Ishikawa (cell line): ENCODE data around the gene POGZ.

Experiments used
- CEBPB ChIP-seq: IDR thresholded peaks from 2 replicates; pipeline ENCODE4 v1.6.1; 2012
- CREB1 ChIP-seq: IDR thresholded peaks from 2 replicates; pipeline ENCODE4 v1.6.1; 2012; ENCODE audit warnings: low read depth
- EGR1 ChIP-seq: IDR thresholded peaks from 2 replicates; pipeline ENCODE4 v1.6.1; 2012
- EP300 ChIP-seq: IDR thresholded peaks from 2 replicates; pipeline ENCODE4 v1.6.1; 2012; ENCODE audit warnings: borderline replicate concordance
- FOXM1 ChIP-seq: IDR thresholded peaks from 2 replicates; pipeline ENCODE4 v1.6.1; 2012; ENCODE audit warnings: low read depth, borderline replicate concordance
- MAX ChIP-seq: IDR thresholded peaks from 2 replicates; pipeline ENCODE4 v1.6.1; 2012
- NFIC ChIP-seq: IDR thresholded peaks from 2 replicates; pipeline ENCODE4 v1.6.1; 2012
- RAD21 ChIP-seq: IDR thresholded peaks from 2 replicates; pipeline ENCODE4 v1.6.1; 2012; ENCODE audit warnings: low read depth
- REST ChIP-seq: IDR thresholded peaks from 2 replicates; pipeline ENCODE4 v1.6.1; 2012; ENCODE audit warnings: low read depth, mild to moderate bottlenecking
- TAF1 ChIP-seq: IDR thresholded peaks from 2 replicates; pipeline ENCODE4 v1.6.1; 2012; ENCODE audit warnings: low read depth, mild to moderate bottlenecking
- TCF12 ChIP-seq: IDR thresholded peaks from 2 replicates; pipeline ENCODE4 v1.6.1; 2012; ENCODE audit warnings: low read depth
- TEAD4 ChIP-seq: IDR thresholded peaks from 2 replicates; pipeline ENCODE4 v1.6.1; 2012
- YY1 ChIP-seq: IDR thresholded peaks from 2 replicates; pipeline ENCODE4 v1.6.1; 2012; ENCODE audit warnings: low read depth
- ZBTB7A ChIP-seq: IDR thresholded peaks from 2 replicates; pipeline ENCODE4 v1.6.1; 2012; ENCODE audit warnings: low read depth
- TF ChIP-seq, protein P1 (sequence below): IDR thresholded peaks from 2 replicates; pipeline ENCODE4 v1.6.1; 2012

The POGZ gene

DNA sequence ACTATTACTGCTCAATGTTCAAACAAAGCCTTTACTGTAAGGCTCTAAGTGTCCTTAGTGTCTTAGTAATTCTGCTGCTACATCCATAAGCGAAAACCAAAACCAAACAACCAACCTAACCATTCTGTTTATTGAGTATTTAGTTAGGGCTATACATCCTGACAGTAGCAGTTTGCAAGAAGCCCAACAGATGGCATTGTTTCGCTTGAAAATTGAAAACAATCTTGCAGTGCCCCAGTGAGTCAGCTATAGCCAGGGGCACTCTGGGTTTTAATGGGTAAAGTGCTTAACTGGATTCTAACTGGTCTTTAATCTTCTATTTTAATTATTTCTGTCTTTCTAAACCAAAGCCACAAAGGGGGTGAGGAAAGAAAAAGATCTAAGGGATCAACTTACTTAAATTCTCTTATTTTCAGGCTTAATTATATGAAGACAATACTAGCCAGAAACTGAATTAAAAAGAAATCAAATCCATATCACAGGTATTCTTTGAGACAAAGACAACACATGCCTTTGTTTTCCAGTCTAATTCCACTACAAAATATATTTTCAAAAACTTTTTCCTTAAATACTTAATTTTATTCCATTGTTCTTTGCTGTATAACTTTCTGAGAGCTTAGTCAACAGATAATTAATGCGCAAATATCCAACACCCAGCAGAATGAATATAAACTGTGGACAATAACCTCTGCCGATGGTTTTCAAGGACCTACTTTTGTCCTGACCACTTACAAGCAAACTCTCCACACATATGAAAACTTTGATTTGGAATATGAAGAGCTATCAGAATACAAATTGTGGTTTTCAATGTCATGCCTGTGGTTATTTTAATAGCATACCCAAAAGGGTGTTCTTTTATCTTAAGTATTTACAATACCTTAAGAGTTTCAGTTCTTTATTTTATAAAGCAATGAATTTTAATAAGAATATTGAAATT is 15.2 kb downstream of the POGZ start:
- no peak for TF ChIP-seq MAX
- TF ChIP-seq RAD21: peak; percentile 85

DNA sequence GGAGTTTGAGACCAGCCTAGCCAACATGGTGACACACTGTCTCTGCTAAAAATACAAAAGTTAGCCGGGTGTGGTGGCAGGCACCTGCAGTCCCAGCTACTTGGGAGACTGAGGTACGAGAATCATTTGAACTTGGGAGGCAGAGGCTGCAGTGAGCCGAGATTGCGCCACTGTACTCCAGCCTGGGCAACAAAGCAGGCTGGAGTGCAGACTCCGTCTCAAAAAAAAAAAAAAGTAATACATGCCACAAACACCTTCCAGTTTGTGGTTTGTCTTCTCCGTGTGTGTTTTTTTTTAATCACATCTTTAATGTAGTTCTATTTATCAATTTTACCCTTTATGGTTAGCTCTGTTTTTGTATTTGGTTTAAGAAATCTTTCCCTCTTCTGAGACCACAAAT is 22.3 kb downstream of the POGZ start:
- TF ChIP-seq CEBPB: no peak
- no peak for TF ChIP-seq TCF12
- no peak for TF ChIP-seq YY1
- no peak for TF ChIP-seq TEAD4
- no peak for TF ChIP-seq FOXM1
- TF ChIP-seq CREB1: no peak
- TF ChIP-seq EGR1: no peak
- TF ChIP-seq MAX: no peak
- TF ChIP-seq RAD21: no peak
- TF ChIP-seq, protein P1, sequence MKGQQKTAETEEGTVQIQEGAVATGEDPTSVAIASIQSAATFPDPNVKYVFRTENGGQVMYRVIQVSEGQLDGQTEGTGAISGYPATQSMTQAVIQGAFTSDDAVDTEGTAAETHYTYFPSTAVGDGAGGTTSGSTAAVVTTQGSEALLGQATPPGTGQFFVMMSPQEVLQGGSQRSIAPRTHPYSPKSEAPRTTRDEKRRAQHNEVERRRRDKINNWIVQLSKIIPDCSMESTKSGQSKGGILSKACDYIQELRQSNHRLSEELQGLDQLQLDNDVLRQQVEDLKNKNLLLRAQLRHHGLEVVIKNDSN: no peak
- TF ChIP-seq NFIC: no peak
- no peak for TF ChIP-seq REST
- no peak for TF ChIP-seq EP300
- no peak for TF ChIP-seq TAF1
- TF ChIP-seq ZBTB7A: no peak

DNA sequence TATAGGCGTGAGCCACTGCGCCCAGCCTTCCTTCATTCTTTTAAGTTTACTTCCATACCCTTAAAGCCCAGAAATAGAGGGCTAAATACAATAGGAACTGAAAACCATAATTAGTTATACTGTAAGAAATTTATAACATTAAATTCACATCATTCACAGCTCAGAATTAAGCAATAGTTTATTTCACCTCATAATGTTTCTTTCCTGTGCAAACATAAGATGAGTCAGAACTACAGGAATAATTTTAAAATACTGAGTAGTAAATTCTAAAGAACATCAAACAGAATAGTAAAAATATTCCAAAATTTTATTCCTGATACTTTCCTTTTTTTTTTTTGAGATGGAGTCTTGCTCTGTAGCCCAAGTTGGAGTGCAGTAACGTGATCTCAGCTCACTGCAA is 24.1 kb downstream of the POGZ start:
- TF ChIP-seq RAD21 (no peak), TEAD4 (no peak), EGR1 (no peak), CREB1 (no peak), TAF1 (no peak), YY1 (no peak), ZBTB7A (no peak)
- TF ChIP-seq, protein P1: no peak

- TF ChIP-seq FOXM1: no peak
- no peak for TF ChIP-seq TEAD4
- no peak for TF ChIP-seq MAX
- TF ChIP-seq YY1: no peak
- TF ChIP-seq NFIC: no peak
- no peak for TF ChIP-seq TAF1
- TF ChIP-seq TCF12: no peak
- no peak for TF ChIP-seq EP300
- no peak for TF ChIP-seq EGR1
- no peak for TF ChIP-seq CREB1
- TF ChIP-seq, protein P1: no peak
- no peak for TF ChIP-seq RAD21
These were observed 31.2 kb downstream of the POGZ start for GRCh38 chr1:151428068-151428467.

DNA sequence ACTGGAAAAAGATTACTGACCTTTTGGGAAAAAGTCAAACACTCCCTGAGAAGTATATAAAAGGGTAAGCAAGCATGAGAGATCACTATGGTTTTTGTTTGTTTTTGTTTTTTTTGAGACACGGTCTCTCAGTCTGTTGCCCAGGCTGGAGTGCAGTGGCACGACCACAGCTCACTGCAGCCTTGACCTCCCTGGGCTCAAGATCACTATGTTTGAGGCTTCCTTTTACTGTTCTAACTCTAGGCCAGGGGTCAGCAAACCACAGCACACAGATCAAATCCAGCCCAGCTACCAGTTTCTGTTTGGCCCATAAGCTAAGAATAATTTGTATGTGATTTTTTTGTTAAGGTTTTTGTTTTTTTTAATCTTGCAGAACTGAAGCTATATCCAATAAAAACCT is 34.2 kb downstream of the POGZ start:
- TF ChIP-seq EGR1 (no peak), CEBPB (no peak), MAX (no peak), FOXM1 (no peak), TAF1 (no peak), ZBTB7A (no peak), NFIC (no peak), CREB1 (no peak), EP300 (no peak), TEAD4 (no peak), TCF12 (no peak), REST (no peak), YY1 (no peak), RAD21 (no peak)
- TF ChIP-seq, protein P1: no peak
